ENCODE data around the gene RASA3. TPM values are rescaled to one million over a fixed set of nuclear protein-coding genes. Genes with fewer than 3 reads are reported as not detected.

The RASA3 gene
- total RNA-seq, 1 experiment from 2014 or later: 18.6 TPM

DNA sequence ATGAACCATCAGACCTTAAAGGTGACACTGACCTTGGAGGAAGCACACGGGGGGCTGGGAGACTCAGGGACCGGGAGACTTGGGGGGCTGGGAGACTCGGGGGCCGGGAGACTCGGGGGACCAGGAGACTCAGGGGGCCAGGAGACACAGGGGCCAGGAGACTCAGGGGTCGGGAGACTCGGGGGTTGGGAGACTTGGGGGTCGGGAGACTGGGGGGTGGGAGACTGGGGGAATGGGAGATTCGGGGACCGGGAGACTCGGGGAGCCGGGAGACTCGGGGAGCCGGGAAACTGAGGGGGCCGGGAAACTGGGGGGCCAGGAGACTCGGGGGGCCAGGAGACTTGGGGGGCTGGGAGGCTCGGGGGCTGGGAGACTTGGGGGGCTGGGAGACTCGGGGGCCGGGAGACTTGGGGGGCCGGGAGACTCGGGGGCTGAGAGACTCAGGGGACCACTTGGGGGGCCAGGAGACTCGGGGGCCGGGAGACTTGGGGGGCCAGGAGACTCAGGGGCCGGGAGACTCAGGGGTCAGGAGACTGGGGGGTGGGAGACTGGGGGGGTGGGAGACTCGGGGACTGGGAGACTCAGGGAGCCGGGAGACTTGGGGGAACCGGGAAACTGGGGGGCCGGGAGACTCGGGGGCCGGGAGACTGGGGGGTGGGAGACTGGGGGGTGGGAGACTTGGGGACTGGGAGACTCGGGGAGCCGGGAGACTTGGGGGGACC, 62.9 kb downstream of the RASA3 start:
- Histone ChIP-seq H3K27me3 (ENCODE audit: insufficient read depth, low read length) (no peaks in the 10 kb centered on the region), H4K20me1 (ENCODE audit: insufficient read depth) (no peaks in the 10 kb centered on the region), H3K4me3 (replicated peaks in 1 of 2; ENCODE audit: low read depth in 1 of 2, low read length in 2 of 2) (no peak overlapping the region), H3K36me3 (ENCODE audit: control insufficient read depth in 1 of 2, insufficient read depth in 2 of 2, low read length in 2 of 2) (0 out of 4 replicates have a peak, but pooled peaks cover 0 to 3% of the 10 kb centered on the region in 2 experiments), H3K9ac (ENCODE audit: low read length) (no peak overlapping the region), H3K27ac (ENCODE audit: low read depth, low read length) (no peak overlapping the region), H3K79me2 (ENCODE audit: insufficient read depth, low read length) (peaks cover 16% of the 10 kb centered on the region; the same call in 1 of the 2 replicates), H3K4me2 (ENCODE audit: low read length) (no peak overlapping the region), H2AFZ (ENCODE audit: low read depth, low read length, poor library complexity, severe bottlenecking) (no peak overlapping the region), H3K4me1 (ENCODE audit: control insufficient read depth in 1 of 2, insufficient read depth in 2 of 2, low read length in 2 of 2) (peaks cover 16 to 27% of the 10 kb centered on the region in 2 experiments), H3K9me2 (ENCODE audit: insufficient read depth) (no peaks in the 10 kb centered on the region), H3K9me3 (ENCODE audit: control insufficient read depth in 1 of 2, insufficient read depth in 1 of 2, low read depth in 1 of 2, low read length in 2 of 2) (no peaks in the 10 kb centered on the region)
- POLR2A ChIA-PET: no interaction called here
- TF ChIP-seq MAX (IDR thresholded peaks at IDR 0.05): no peak
- no peak for TF ChIP-seq CEBPB (IDR thresholded peaks at IDR 0.05; ENCODE audit: low read depth)
- no peak for TF ChIP-seq SIN3A (IDR thresholded peaks at IDR 0.05; ENCODE audit: low read depth)
- no peak for TF ChIP-seq EZH2 (IDR thresholded peaks at IDR 0.05)
- TF ChIP-seq ZNF274 (IDR thresholded peaks at IDR 0.05; ENCODE audit: low read depth, low read length): no peak
- no peak for TF ChIP-seq TCF7L2 (IDR thresholded peaks at IDR 0.05; ENCODE audit: borderline replicate concordance, extremely low read depth, insufficient read depth, insufficient read length)
- no peak for TF ChIP-seq EGR1 (IDR thresholded peaks at IDR 0.05; ENCODE audit: low read depth)
- no peak for TF ChIP-seq REST (IDR thresholded peaks at IDR 0.05; ENCODE audit: low read depth)
- no peak for TF ChIP-seq YY1 (IDR thresholded peaks at IDR 0.05; ENCODE audit: extremely low read depth, insufficient replicate concordance, low read depth, low read length)
- no peak for TF ChIP-seq CTCF (IDR thresholded peaks at IDR 0.05 in 2 of 3, conservative IDR thresholded peaks at IDR 0.05 in 1 of 3; ENCODE audit: borderline replicate concordance in 1 of 3, insufficient read depth in 1 of 3, low read depth in 2 of 3, low read length in 2 of 3)
- no peak for TF ChIP-seq POLR2A (IDR thresholded peaks at IDR 0.05; ENCODE audit: borderline replicate concordance, extremely low read depth, insufficient read depth, insufficient read length)
- TF ChIP-seq, protein P1, sequence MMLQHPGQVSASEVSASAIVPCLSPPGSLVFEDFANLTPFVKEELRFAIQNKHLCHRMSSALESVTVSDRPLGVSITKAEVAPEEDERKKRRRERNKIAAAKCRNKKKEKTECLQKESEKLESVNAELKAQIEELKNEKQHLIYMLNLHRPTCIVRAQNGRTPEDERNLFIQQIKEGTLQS (IDR thresholded peaks at IDR 0.05): no peak
- TF ChIP-seq CBX3 (IDR thresholded peaks at IDR 0.05; ENCODE audit: low read depth): no peak
- TF ChIP-seq, protein P2, sequence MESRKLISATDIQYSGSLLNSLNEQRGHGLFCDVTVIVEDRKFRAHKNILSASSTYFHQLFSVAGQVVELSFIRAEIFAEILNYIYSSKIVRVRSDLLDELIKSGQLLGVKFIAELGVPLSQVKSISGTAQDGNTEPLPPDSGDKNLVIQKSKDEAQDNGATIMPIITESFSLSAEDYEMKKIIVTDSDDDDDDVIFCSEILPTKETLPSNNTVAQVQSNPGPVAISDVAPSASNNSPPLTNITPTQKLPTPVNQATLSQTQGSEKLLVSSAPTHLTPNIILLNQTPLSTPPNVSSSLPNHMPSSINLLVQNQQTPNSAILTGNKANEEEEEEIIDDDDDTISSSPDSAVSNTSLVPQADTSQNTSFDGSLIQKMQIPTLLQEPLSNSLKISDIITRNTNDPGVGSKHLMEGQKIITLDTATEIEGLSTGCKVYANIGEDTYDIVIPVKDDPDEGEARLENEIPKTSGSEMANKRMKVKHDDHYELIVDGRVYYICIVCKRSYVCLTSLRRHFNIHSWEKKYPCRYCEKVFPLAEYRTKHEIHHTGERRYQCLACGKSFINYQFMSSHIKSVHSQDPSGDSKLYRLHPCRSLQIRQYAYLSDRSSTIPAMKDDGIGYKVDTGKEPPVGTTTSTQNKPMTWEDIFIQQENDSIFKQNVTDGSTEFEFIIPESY (IDR thresholded peaks at IDR 0.05; ENCODE audit: extremely low read depth, insufficient replicate concordance, low read length): no peak
- no peak for TF ChIP-seq EZH2phosphoT487 (IDR thresholded peaks at IDR 0.05; ENCODE audit: borderline replicate concordance)
- RAD21 ChIA-PET (ENCODE audit: low non-redundant PET in 1 of 2, low total read pairs in 2 of 2, uncharacterized antibody in 2 of 2, unreplicated experiment in 2 of 2): interaction anchor here in 1 of 2 experiments (0.6 kb wide), 1 partner anchor 26 kb away, joined by 3 read pairs; no protein-coding TSS in a partner anchor
- no TSS peak for BruUV-seq (replicated peaks)
- ATAC-seq (no peak), DNase-seq (ENCODE audit: low read depth, low spot score) (no peak)
- intact Hi-C loops (cut with micrococcal nuclease): no loop called here
- CTCF ChIA-PET: no interaction called here

Measured in HCT116 (cell line).